Osteocyte (in vitro differentiated cells): ENCODE measurements around the gene PLA2G2C. TPM values are rescaled to one million over a fixed set of nuclear protein-coding genes. Genes with fewer than 3 reads are reported as not detected.

Experiments
- DNase-seq: peaks from one replicate; pipeline ENCODE4 v3.0.0; 2021; ENCODE audit warnings: mixed read lengths; ENCODE audit not compliant: unreplicated experiment; ENCODE audit errors: extremely low spot score
- H3K27ac Mint-ChIP-seq: one replicate; pipeline ENCODE4 v1.8.0; 2021; ENCODE audit warnings: mild to moderate bottlenecking, mixed read lengths; ENCODE audit not compliant: unreplicated experiment
- H3K27me3 Mint-ChIP-seq: one replicate; pipeline ENCODE4 v1.8.0; 2021; ENCODE audit warnings: mixed read lengths; ENCODE audit not compliant: unreplicated experiment
- H3K36me3 Mint-ChIP-seq: one replicate; pipeline ENCODE4 v1.8.0; 2021; ENCODE audit warnings: mixed read lengths; ENCODE audit not compliant: unreplicated experiment
- H3K4me1 Mint-ChIP-seq: one replicate; pipeline ENCODE4 v1.8.0; 2021; ENCODE audit warnings: mixed read lengths; ENCODE audit not compliant: unreplicated experiment
- H3K4me3 Mint-ChIP-seq: one replicate; pipeline ENCODE4 v1.8.0; 2021; ENCODE audit warnings: mild to moderate bottlenecking, moderate library complexity, mixed read lengths; ENCODE audit not compliant: unreplicated experiment
- H3K9me3 Mint-ChIP-seq: one replicate; pipeline ENCODE4 v1.8.0; 2021; ENCODE audit warnings: mixed read lengths; ENCODE audit not compliant: unreplicated experiment
- CTCF ChIP-seq: fragments of 200-600 bp; sonication (generic); IDR thresholded peaks from 2 replicates; pipeline ENCODE4 v1.5.0; 2021; ENCODE audit warnings: antibody characterized with exemption, mild to moderate bottlenecking, moderate library complexity
- total RNA-seq: library from RNA; stranded (reverse); gene quantifications from 2 replicates; pipeline ENCODE4 v1.2.1, GENCODE V29; 2021

Gene PLA2G2C
- total RNA-seq, 1 donor from 2014 or later, result not detected

- Mint-ChIP-seq H3K4me1 (no peaks in the 10 kb centered on the region), H3K4me3 (no peak overlapping the region), H3K27me3 (peaks cover 58% of the 10 kb centered on the region), H3K9me3 (no peaks in the 10 kb centered on the region), H3K27ac (no peak overlapping the region), H3K36me3 (no peaks in the 10 kb centered on the region)
- DNase-seq, result no peak
- no peak for TF ChIP-seq CTCF
These were observed 3.3 kb upstream of the PLA2G2C start for GRCh38 chr1:20189664-20190063.

- H3K27me3 Mint-ChIP-seq, result peaks cover 65% of the 10 kb centered on the region
- no peak overlapping the region for H3K4me3 Mint-ChIP-seq
- no peaks in the 10 kb centered on the region for H3K4me1 Mint-ChIP-seq
- DNase-seq, result no peak
- no peaks in the 10 kb centered on the region for H3K36me3 Mint-ChIP-seq
- no peak overlapping the region for H3K27ac Mint-ChIP-seq
- no peaks in the 10 kb centered on the region for H3K9me3 Mint-ChIP-seq
- TF ChIP-seq CTCF, result no peak
These were observed 2.1 kb upstream of the PLA2G2C start for GRCh38 chr1:20188455-20188817.

GRCh38 chr1:20187813-20188454, 1.6 kb upstream of the PLA2G2C start:
- H3K36me3 Mint-ChIP-seq, result no peaks in the 10 kb centered on the region
- no peaks in the 10 kb centered on the region for H3K9me3 Mint-ChIP-seq
- no peak overlapping the region for H3K4me3 Mint-ChIP-seq
- peaks cover 66% of the 10 kb centered on the region for H3K27me3 Mint-ChIP-seq
- H3K4me1 Mint-ChIP-seq, result no peaks in the 10 kb centered on the region
- DNase-seq, result no peak
- no peak overlapping the region for H3K27ac Mint-ChIP-seq
- TF ChIP-seq CTCF, result no peak

GRCh38 chr1:20187103-20187812, 940 bp upstream of the PLA2G2C start:
- H3K9me3 Mint-ChIP-seq, result no peaks in the 10 kb centered on the region
- no peak for TF ChIP-seq CTCF
- no peak overlapping the region for H3K27ac Mint-ChIP-seq
- H3K27me3 Mint-ChIP-seq, result peaks cover 59% of the 10 kb centered on the region
- H3K4me3 Mint-ChIP-seq, result no peak overlapping the region
- no peaks in the 10 kb centered on the region for H3K36me3 Mint-ChIP-seq
- no peak for DNase-seq
- no peaks in the 10 kb centered on the region for H3K4me1 Mint-ChIP-seq

GRCh38 chr1:20184997-20185833, 1.1 kb downstream of the PLA2G2C start:
- H3K27me3 Mint-ChIP-seq, result peaks cover 52% of the 10 kb centered on the region
- no peaks in the 10 kb centered on the region for H3K9me3 Mint-ChIP-seq
- H3K4me3 Mint-ChIP-seq, result no peak overlapping the region
- no peak overlapping the region for H3K27ac Mint-ChIP-seq
- no peaks in the 10 kb centered on the region for H3K36me3 Mint-ChIP-seq
- no peaks in the 10 kb centered on the region for H3K4me1 Mint-ChIP-seq
- DNase-seq, result no peak
- no peak for TF ChIP-seq CTCF
